AG08396 (cell line): ENCODE measurements around the gene TRANK1.
"Not testable (repeated sequence)": the region's sequence is repeated elsewhere in the genome, so short reads cannot be mapped to it uniquely, and the experiment has no call there.

Experiments
- DNase-seq: peaks from one replicate; pipeline ENCODE4 v3.0.0; 2012; ENCODE audit warnings: low spot score, mixed read lengths

The TRANK1 gene

GRCh38 chr3:36892457-36893136 lies 52.3 kb downstream of the TRANK1 start:
- no peak for DNase-seq

DNA sequence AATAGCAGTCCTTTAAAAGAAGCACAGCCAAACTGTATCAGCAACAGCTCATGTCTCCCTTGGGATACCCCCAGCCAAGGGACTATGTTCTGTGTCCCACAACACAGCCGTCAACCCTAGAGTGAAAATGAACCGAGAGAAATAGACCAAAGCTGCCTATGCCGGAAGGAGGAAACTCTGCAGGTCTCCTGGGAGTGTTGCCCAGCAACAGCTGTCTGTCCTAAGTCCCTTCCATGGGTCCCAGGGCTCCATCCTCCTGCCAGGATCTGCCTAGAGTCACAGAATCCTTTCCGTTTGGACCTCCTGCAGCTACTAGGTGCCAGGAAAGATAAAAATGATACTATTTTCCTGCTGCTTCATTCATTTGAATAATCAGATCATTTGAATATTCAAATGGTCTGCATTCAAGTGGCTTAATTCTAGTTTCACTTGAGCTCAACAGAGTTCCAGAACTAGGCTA lies 53.1 kb downstream of the TRANK1 start:
- no peak for DNase-seq

DNA sequence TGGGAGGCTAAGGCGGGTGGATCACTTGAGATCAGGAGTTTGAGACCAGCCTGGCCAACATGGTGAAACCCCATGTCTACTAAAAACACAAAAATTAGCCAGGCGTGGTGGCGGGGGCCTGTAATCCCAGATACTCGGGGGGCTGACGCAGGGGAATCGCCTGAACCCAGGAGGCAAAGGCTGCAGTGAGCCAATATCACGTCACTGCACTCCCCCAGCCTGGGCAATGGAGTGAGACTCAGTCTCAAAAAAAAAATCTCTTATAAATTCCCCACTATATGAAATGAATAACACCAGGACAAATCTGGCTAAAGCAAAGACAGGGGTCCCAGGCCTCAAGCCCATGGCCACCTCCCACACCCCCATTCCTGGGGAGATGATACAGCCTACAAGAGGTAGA lies 53.8 kb downstream of the TRANK1 start:
- not testable (repeated sequence) for DNase-seq

GRCh38 chr3:36890261-36890660 lies 54.6 kb downstream of the TRANK1 start:
- DNase-seq, result no peak

DNA sequence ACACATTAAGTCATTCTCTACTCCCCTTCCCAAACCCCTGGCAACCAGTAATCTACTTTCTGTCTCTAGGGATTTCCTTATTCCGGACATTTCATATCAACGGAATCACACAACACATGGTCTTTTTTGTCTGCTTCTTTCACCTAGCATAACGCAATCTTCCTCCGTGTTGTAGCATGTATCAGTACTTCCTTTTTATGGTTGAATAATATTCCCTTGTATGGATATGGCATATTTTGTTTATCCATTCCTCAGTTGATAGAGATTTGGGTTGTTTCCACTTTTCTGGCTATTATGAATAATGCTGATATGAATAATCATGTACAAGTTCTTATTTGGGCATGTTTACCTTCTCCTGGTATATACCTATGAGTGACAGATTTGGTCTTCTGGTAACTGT lies 63.1 kb downstream of the TRANK1 start:
- DNase-seq, result no peak

DNA sequence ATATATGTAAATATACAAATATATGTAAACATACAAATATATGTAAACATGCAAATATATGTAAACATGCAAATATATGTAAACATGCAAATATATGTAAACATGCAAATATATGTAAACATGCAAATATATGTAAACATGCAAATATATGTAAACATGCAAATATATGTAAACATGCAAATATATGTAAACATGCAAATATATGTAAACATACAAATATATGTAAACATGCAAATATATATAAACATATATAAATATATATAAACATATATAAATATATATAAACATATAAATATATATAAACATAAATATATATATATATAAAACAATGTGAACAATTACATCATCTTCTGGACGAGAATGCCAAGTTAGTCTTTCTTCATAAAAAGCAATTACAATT lies 65.0 kb downstream of the TRANK1 start:
- not testable (repeated sequence) for DNase-seq

DNA sequence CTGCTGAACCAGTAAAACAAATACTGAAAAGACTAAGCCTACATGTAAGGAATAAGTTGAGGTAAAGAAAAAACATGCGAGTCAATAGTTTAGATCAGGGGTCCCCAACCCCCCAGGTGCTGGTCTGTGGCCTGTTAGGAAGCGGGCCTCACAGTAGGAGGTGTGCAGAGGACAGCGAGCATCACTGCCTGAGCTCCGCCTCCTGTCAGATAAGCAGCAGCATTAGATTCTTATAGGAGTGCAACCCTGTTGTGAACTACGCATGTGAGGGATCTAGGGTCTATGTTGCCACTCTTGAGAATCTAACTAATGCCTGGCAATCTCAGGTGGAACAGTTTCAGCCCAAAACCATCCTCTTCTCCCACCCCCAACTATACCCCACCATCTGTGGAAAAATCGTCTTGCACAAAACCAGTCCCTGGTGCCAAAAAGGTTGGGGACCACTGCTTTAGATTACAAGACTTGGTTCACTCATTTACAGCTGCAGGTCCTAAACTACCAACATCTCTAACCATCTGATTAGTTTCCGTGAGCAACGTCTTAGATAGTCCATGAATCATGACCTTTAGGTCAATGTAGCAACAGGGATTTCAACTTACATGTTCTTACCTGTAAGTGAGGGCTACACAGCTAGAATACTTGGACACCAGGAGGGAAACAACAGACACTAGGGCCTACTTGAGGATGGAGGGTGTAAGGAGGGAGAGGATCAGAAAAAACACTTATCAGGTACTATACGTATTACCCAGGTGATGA lies 66.7 kb downstream of the TRANK1 start:
- no peak for DNase-seq

GRCh38 chr3:36876181-36876936 lies 68.5 kb downstream of the TRANK1 start:
- no peak for DNase-seq

DNA sequence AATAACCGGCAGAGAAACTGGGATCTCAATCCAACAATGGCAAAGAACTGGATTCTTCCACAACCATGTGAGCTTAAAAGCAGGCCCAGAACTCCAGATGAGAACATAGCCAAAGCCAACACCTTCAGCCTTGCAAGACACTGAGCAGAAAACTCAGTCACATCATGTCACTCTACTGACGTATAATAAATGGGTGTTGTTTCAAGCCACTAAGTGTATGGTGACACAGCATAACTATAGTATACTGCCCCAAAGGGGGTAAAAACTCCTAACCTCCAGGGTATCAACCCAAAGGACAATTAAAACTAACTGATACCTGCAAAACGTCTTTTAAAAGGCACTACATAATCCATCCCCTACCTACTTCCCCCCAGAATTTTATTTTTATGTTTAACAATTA lies 69.5 kb downstream of the TRANK1 start:
- no peak for DNase-seq

- DNase-seq, result no peak
Measured at GRCh38 chr3:36874424-36874823, 70.4 kb downstream of the TRANK1 start.

DNA sequence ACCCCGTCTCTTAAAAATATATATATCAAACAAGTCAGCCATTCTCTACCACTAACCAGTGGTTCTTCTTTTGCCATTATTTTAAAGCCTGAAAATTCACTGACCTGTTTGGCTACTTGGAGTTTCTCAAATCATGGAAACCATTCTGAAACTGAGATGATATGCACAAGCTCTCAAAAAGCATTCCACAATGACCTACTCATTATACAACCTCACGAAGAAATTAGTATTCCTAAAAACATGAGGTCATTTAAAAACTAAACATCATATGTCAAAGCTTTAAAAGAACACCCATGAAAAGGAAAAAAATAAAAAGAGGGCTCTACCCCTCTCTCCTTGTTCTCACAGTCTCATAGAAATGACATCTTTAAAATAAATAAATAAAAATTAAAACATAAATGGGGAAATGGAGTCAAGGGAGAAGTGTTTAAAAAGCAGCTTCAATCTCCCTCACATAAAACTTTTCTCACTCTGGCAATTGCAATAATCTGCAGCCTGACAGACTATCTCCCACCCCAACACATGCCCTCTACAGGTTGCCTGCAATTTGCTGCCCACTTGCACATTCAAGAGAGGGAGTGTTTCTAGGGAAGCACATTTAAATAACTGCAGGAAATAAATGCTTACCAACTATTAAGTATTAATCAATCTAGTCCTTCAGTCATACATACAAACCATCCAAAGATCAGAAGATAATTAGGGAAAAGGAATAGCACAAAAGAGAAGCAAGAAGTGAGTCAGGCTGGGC lies 73.3 kb downstream of the TRANK1 start:
- no peak for DNase-seq

DNA sequence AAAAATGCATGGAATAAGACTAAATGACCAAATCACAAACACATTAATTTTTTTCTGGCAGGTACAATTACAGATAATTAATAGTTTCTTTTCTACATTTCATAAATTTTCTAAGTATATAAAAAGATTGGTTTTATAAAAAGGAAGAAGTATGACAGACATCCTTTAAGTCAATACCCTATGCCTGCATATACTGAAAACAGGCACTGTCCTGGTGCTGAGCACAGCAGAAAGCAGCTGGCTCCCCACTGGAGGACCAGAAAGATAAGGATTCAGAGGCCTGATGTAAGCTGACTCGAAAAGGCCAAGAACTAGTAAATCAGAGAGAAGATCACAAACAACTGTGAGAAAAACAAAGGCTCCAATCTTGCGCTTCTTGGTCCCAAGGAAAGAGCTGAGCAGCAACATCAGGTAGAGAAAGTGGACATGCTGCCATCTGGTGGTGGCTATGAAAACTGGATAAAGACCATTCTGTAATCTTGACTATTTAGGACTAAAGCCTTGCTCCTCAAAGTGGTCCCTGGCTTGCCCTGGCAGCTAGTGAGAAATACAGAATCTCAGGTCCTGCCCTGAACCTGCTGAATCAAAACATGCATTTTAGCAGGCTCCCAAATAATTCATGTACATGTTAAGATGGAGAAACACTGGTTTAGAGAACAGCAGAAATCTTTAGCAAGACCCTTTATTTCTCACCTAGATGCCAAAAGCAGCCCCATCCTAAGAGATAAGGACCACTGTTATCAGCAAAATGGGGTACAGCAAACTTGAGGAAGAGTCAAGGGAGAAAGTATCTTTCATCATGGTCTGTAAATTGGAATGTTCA lies 76.0 kb downstream of the TRANK1 start:
- DNase-seq, result peak; percentile 62

DNA sequence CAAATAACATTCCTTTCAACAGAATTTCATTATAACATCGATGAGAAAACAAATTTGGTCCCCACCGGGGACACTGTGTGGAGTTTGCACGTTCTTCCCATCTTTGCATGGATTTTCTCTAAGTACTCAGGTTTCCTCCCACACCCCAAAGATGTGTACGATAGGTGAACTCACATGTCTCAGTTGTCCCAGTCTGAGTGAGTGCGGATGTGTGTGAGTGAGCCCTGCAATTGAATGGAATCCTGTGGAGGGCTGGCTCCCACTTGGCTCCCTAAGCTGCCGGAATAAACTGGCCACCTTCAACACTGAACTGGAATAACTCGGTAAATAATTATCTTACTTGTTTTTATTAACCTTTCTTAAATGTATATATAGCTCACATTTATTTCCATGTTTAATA lies 77.0 kb downstream of the TRANK1 start:
- no peak for DNase-seq

DNA sequence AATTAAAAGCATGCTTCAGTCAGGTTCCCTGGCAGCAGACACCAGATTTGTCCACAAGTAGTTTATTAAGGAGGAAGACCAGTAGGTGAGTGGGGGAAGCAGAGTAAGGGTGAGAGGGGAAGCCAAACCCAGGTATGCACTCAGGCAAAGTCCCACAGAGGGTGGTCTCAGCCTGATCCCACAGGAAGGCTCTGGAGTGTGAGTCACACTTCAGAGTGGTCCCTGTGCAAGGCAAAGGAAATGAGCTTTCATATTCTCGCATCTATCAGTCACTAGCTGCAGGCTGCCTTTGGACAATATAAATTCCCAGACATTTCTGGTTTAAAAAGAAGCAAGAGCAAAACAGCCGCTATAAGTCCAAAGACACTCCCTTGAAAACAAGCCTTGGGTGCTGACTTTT lies 78.5 kb downstream of the TRANK1 start:
- no peak for DNase-seq

DNA sequence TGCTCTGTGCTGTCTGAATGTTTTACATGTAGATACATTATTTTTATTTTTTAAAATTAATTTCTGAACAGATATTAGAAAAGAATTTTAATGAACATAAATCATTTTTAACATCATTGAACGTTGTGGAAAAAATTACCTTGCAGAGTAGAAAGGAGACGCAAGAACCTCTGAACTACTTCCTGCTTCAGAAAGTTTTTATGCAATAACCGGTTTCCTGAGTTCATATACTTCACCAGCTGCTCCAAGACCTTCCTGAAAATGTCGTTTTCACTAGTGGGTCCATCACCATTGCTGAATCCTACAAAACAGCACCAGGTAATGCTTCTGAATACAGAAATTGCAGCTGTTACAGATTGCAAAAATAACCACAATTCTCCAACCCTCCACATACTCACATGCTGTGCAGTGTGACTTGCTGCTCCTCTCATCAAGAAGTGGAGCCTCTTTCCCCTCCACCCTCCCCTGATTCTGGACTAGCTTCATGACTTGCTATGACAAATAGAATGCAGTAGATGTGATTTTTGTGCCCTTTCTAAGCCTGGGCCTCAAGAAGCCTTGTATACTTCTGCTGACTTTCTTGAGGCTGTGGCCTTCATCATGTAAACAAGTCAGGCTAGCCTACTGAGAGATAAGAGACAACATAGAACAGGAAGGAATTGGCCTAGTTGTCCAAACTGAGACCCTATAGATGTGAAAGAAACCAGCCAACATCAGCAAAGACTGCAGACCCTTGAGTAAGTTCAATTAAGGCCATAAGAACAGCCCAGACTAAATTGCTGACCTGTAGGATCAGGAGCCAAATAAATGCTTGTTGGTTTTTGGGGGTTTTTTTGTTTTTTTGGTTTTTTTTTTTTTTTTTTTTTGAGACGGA lies 80.4 kb downstream of the TRANK1 start:
- DNase-seq, result no peak

DNA sequence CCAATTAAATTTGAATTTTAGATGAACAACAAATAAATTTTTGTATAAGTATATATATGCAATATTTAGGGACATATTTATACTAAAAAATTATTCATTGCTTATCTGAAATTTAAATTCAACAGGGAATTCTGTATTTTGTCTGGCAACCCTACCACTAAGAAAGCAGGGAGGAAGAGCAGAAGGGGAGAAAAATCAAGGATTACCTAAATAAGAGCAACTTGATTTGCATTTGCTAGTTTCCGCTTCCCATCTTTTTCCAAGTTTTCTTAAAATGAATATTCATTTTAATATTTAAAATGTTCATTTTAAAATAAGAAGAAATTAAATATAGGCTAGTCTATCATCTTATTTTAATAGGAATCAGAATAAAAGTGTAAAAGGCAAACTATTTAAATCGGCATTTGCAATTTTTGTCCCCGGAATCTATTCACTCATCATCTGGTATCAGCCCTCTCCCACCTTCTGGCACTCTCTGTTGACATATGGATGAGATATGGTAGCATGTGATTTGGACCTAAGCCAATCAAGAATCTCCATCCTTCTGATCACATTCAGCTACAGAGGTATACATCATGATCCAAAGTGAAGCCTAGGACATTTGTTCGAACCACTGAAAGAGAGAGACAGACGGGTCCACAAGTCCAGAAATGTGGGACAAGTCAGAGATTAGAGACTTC lies 82.6 kb downstream of the TRANK1 start:
- no peak for DNase-seq

GRCh38 chr3:36859494-36859893 lies 85.4 kb downstream of the TRANK1 start:
- DNase-seq, result no peak

GRCh38 chr3:36852071-36852470 lies 92.8 kb downstream of the TRANK1 start:
- DNase-seq, result no peak

- DNase-seq, result no peak
Measured at GRCh38 chr3:36850743-36851142, 94.1 kb downstream of the TRANK1 start.

GRCh38 chr3:36846406-36846805 lies 98.4 kb downstream of the TRANK1 start:
- DNase-seq, result no peak
